ENCODE data around the gene GARS1. TPM values are rescaled to one million over a fixed set of nuclear protein-coding genes. Genes with fewer than 3 reads are reported as not detected.

The GARS1 gene
- total and polyA plus RNA-seq, 2 experiments from 2014 or later = 313 to 471 TPM

DNA sequence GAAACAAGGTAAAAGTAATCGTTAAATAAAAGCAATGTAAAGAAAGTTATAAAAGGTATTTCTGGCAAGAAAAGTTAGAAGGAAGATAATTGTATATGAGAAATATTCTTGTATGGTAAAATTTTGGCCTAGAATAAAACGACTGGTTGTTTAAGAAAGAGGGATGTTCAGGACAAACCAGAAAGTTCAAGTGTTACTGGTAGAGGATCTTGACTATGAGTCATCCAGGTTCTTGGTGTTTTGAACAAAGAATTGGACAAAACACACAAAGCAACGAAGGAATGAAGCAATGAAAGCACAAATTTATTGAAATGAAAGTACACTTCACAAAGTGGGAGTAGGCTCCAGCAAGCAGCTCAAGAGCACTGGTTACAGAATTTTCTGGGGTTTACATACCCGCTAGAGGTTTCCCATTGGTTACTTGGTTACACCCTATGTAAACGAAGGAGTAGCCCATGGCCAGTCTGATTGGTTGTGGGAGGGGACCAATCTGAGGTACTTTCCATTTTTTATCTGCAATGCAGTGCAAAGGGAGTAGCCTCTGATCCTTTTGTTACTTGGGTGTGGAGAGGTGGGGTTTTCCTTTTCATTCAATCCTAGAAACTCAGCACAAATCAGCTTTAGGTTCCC lies 22.4 kb upstream of the GARS1 start:
- in situ Hi-C loops (cut with MboI) = no loop called here
- Histone ChIP-seq H3K36me3 (ENCODE audit: low read depth) (peaks cover 30% of the 10 kb centered on the region), H2AFZ (no peak overlapping the region)

GRCh38 chr7:30575910-30576309 lies 18.8 kb upstream of the GARS1 start:
- Histone ChIP-seq H2AFZ (no peak overlapping the region), H3K27me3 (replicated peaks; ENCODE audit: insufficient read depth) (no peaks in the 10 kb centered on the region), H3F3A (ENCODE audit: insufficient read depth) (no peaks in the 10 kb centered on the region), H3K9ac (no peak overlapping the region), H3K4me3 (no peak overlapping the region), H3K79me2 (ENCODE audit: insufficient read depth) (0 out of 2 replicates have a peak, but pooled peaks cover 5% of the 10 kb centered on the region), H3K4me1 (ENCODE audit: insufficient read depth) (no peaks in the 10 kb centered on the region), H3K9me3 (ENCODE audit: low read depth) (no peaks in the 10 kb centered on the region), H4K20me1 (ENCODE audit: insufficient read depth) (no peaks in the 10 kb centered on the region), H3K4me2 (ENCODE audit: unreplicated experiment) (no peak overlapping the region), H3K9me2 (ENCODE audit: insufficient read depth) (no peaks in the 10 kb centered on the region), H3K36me3 (ENCODE audit: low read depth) (peaks cover 30% of the 10 kb centered on the region), H3K27ac (no peak overlapping the region)
- in situ Hi-C loops (cut with MboI) = no loop called here
- DNase-seq = no peak
- TF ChIP-seq EZH2phosphoT487 (IDR thresholded peaks at IDR 0.05; ENCODE audit: insufficient read depth, low read depth) = no peak
- 94 to 97% methylated on average over 2 of the region's 2 CpGs for WGBS, 2 experiments (ENCODE audit: low coverage in 1 of 2, low lambda C conversion rate in 2 of 2, missing lambda C conversion rate in 2 of 2)

More for the DNA sequence above, 22.4 kb upstream of the GARS1 start:
- Histone ChIP-seq H3K9me3 (ENCODE audit: low read depth) (no peaks in the 10 kb centered on the region), H3F3A (ENCODE audit: insufficient read depth) (no peaks in the 10 kb centered on the region), H4K20me1 (ENCODE audit: insufficient read depth) (no peaks in the 10 kb centered on the region), H3K9me2 (ENCODE audit: insufficient read depth) (no peaks in the 10 kb centered on the region), H3K4me3 (no peak overlapping the region), H3K27ac (no peak overlapping the region), H3K9ac (no peak overlapping the region), H3K4me1 (ENCODE audit: insufficient read depth) (no peaks in the 10 kb centered on the region), H3K27me3 (replicated peaks; ENCODE audit: insufficient read depth) (no peaks in the 10 kb centered on the region), H3K4me2 (ENCODE audit: unreplicated experiment) (no peak overlapping the region), H3K79me2 (ENCODE audit: insufficient read depth) (0 out of 2 replicates have a peak, but pooled peaks cover 3% of the 10 kb centered on the region)
- no peak for DNase-seq
- WGBS, 2 experiments (ENCODE audit: low coverage in 1 of 2, low lambda C conversion rate in 2 of 2, missing lambda C conversion rate in 2 of 2) = 81 to 86% methylated on average over 5 of the region's 5 CpGs
- TF ChIP-seq EZH2phosphoT487 (IDR thresholded peaks at IDR 0.05; ENCODE audit: insufficient read depth, low read depth) (no peak), EZH2 (IDR thresholded peaks at IDR 0.05; ENCODE audit: insufficient read depth, poor library complexity, severe bottlenecking) (no peak)

- Histone ChIP-seq H3K79me2 (ENCODE audit: insufficient read depth) (peaks cover 42% of the 10 kb centered on the region), H3K9ac (no peak overlapping the region), H3F3A (ENCODE audit: insufficient read depth) (no peaks in the 10 kb centered on the region), H3K9me3 (ENCODE audit: low read depth) (no peaks in the 10 kb centered on the region), H3K4me2 (ENCODE audit: unreplicated experiment) (no peak overlapping the region), H3K4me1 (ENCODE audit: insufficient read depth) (no peaks in the 10 kb centered on the region), H4K20me1 (ENCODE audit: insufficient read depth) (no peaks in the 10 kb centered on the region), H3K27me3 (replicated peaks; ENCODE audit: insufficient read depth) (no peaks in the 10 kb centered on the region), H2AFZ (no peak overlapping the region), H3K9me2 (ENCODE audit: insufficient read depth) (no peaks in the 10 kb centered on the region), H3K27ac (no peak overlapping the region), H3K4me3 (no peak overlapping the region), H3K36me3 (ENCODE audit: low read depth) (peaks cover 41% of the 10 kb centered on the region)
- no peak for TF ChIP-seq EZH2phosphoT487 (IDR thresholded peaks at IDR 0.05; ENCODE audit: insufficient read depth, low read depth)
- no peak for TF ChIP-seq EZH2 (IDR thresholded peaks at IDR 0.05; ENCODE audit: insufficient read depth, poor library complexity, severe bottlenecking)
- DNase-seq = no peak
- WGBS, 2 experiments (ENCODE audit: low coverage in 1 of 2, low lambda C conversion rate in 2 of 2, missing lambda C conversion rate in 2 of 2) = 98% methylated on average over 2 of the region's 2 CpGs
- in situ Hi-C loops (cut with MboI) = no loop called here
Observed at GRCh38 chr7:30583181-30583580, 11.5 kb upstream of the GARS1 start.

DNA sequence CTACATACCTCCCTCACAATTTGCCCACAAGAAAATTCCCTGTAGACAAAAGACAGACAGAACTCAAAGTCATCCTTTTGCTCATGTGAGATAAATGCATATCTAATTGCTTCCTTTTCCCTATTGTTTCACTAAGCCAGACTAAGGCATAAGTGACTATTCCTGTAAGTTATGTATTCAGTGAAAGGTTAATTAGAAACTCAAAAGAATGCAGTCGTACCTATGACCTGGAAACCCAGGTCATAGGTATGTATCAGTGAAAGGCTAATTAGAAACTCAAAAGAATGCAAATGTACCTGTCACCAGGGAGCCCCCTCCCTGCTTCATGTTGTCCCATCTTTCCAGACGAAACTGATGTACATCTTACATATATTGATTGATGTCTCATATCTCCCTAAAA lies 10.3 kb upstream of the GARS1 start:
- Histone ChIP-seq H3K27ac (no peak overlapping the region), H3K4me2 (ENCODE audit: unreplicated experiment) (no peak overlapping the region), H2AFZ (no peak overlapping the region), H3K4me1 (ENCODE audit: insufficient read depth) (no peaks in the 10 kb centered on the region), H3F3A (ENCODE audit: insufficient read depth) (no peaks in the 10 kb centered on the region), H3K79me2 (ENCODE audit: insufficient read depth) (peaks cover 55% of the 10 kb centered on the region), H3K36me3 (ENCODE audit: low read depth) (peaks cover 41% of the 10 kb centered on the region), H4K20me1 (ENCODE audit: insufficient read depth) (no peaks in the 10 kb centered on the region), H3K9me2 (ENCODE audit: insufficient read depth) (no peaks in the 10 kb centered on the region), H3K27me3 (replicated peaks; ENCODE audit: insufficient read depth) (no peaks in the 10 kb centered on the region), H3K9ac (no peak overlapping the region), H3K9me3 (ENCODE audit: low read depth) (no peaks in the 10 kb centered on the region), H3K4me3 (no peak overlapping the region)
- WGBS, 2 experiments (ENCODE audit: low coverage in 1 of 2, low lambda C conversion rate in 2 of 2, missing lambda C conversion rate in 2 of 2) = 93 to 96% methylated on average over 2 of the region's 2 CpGs
- no peak for DNase-seq
- in situ Hi-C loops (cut with MboI) = no loop called here
- TF ChIP-seq EZH2phosphoT487 (IDR thresholded peaks at IDR 0.05; ENCODE audit: insufficient read depth, low read depth) = no peak
- TF ChIP-seq EZH2 (IDR thresholded peaks at IDR 0.05; ENCODE audit: insufficient read depth, poor library complexity, severe bottlenecking) = no peak
